ENCODE measurements around the gene DOC2A. TPM values are rescaled to one million over a fixed set of nuclear protein-coding genes. Genes with fewer than 3 reads are reported as not detected.

The DOC2A gene
- total and polyA plus RNA-seq, 10 of the 15 experiments (the other 5 are each of a cell fraction or from before 2014, with no cell fraction given): 0.06 to 0.17 (median 0.12) TPM; not detected in 6

- H3K4me1 ChIP-seq (ENCODE audit: control insufficient read depth, insufficient read depth, low read length): 0 out of 2 replicates have a peak, but pooled peaks cover 2% of the 10 kb centered on the region
- no TSS peak for BruUV-seq (replicated peaks)
- no peak overlapping the region for H3K27ac ChIP-seq (ENCODE audit: control insufficient read depth, insufficient read depth)
- ChIA-PET POLR2A (no interaction called here), RAD21 (ENCODE audit: unreplicated experiment) (no interaction called here), CTCF (interaction anchor here (1.0 kb wide), 1 partner anchor 7 kb away, joined by 3 read pairs; no protein-coding TSS in a partner anchor), SMC1A (ENCODE audit: uncharacterized antibody, unreplicated experiment) (no interaction called here)
- H3K9me3 ChIP-seq (replicated peaks; ENCODE audit: control insufficient read depth, insufficient read depth, low read length): no peaks in the 10 kb centered on the region
- H3K27me3 ChIP-seq (replicated peaks in 1 of 2; ENCODE audit: control insufficient read depth in 2 of 2, insufficient read depth in 2 of 2, low read length in 1 of 2): peaks cover 3 to 9% of the 10 kb centered on the region in 2 experiments; a peak in 3 of 4 replicates
- DNase-seq (ENCODE audit: low read depth, low spot score) (no peak), ATAC-seq (no peak), FAIRE-seq (no peak)
- H3K9ac ChIP-seq (ENCODE audit: control insufficient read depth, insufficient read depth, low read length): no peak overlapping the region
- WGBS (ENCODE audit: insufficient coverage, insufficient replicate concordance, low lambda C conversion rate, missing lambda C conversion rate): 22% methylated on average over 20 of the region's 20 CpGs
- no peak overlapping the region for H3K4me3 ChIP-seq
- H3K79me2 ChIP-seq (ENCODE audit: control insufficient read depth, insufficient read depth, low read length): no peaks in the 10 kb centered on the region
- in situ Hi-C loops (cut with MboI): loop anchor here (5.0 kb wide), 1 partner anchor 328 kb away; no protein-coding TSS in a partner anchor
- H3K4me2 ChIP-seq (ENCODE audit: control insufficient read depth, insufficient read depth): no peak overlapping the region
- H4K20me1 ChIP-seq (ENCODE audit: control insufficient read depth, insufficient read depth): no peaks in the 10 kb centered on the region; the same call in 1 of the 2 replicates
- no peak for TF ChIP-seq CBFB (IDR thresholded peaks at IDR 0.05; ENCODE audit: low read depth)
- no peak for TF ChIP-seq KLF5 (IDR thresholded peaks at IDR 0.05; ENCODE audit: partially characterized antibody)
- TF ChIP-seq ZNF592 (IDR thresholded peaks at IDR 0.05): no peak
- no peak for TF ChIP-seq NFYA (IDR thresholded peaks at IDR 0.05; ENCODE audit: borderline replicate concordance, low read depth, low read length)
- TF ChIP-seq CTCF (IDR thresholded peaks at IDR 0.05 in 2 of 3, conservative IDR thresholded peaks at IDR 0.05 in 1 of 3; ENCODE audit: control insufficient read depth in 2 of 3, extremely low read depth in 1 of 3, insufficient read depth in 1 of 3, low read depth in 3 of 3, low read length in 3 of 3): no peak
- H2AFZ ChIP-seq (ENCODE audit: control insufficient read depth, low read depth, low read length): no peak overlapping the region
- no peaks in the 10 kb centered on the region for H3K36me3 ChIP-seq (ENCODE audit: control insufficient read depth in 2 of 2, insufficient read depth in 2 of 2, low read length in 1 of 2)
- intact Hi-C loops (cut with micrococcal nuclease; ENCODE audit: unreplicated experiment): loop anchor here (10.0 kb wide), 1 partner anchor 120 kb away; the partner anchor contains the start of gene ASPHD1
Observed at GRCh38 chr16:30025156-30025555, 14.3 kb upstream of the DOC2A start.

Data from GM12878 (cell line).